Measurements from ENCODE around the gene AJAP1. TPM values are rescaled to one million over a fixed set of nuclear protein-coding genes. Genes with fewer than 3 reads are reported as not detected.

The AJAP1 gene
- polyA plus RNA-seq, 1 of the 3 experiments (the other 2 are of a cell fraction), result not detected

GRCh38 chr1:4674117-4674516 lies 19.7 kb downstream of the AJAP1 start:
- no peaks in the 10 kb centered on the region for H3K27me3 ChIP-seq (ENCODE audit: insufficient read depth)
- H4K20me1 ChIP-seq (ENCODE audit: insufficient read depth), result no peaks in the 10 kb centered on the region
- no peak overlapping the region for H3K27ac ChIP-seq (ENCODE audit: low read depth in 2 of 2, low read length in 1 of 2)
- H3F3A ChIP-seq (replicated peaks; ENCODE audit: insufficient read depth), result no peaks in the 10 kb centered on the region
- H3K9me3 ChIP-seq, result no peaks in the 10 kb centered on the region
- TF ChIP-seq EZH2phosphoT487 (IDR thresholded peaks at IDR 0.05; ENCODE audit: borderline replicate concordance, low read depth) (no peak), SIN3A (IDR thresholded peaks at IDR 0.05; ENCODE audit: borderline replicate concordance, low read depth, low read length) (no peak), TEAD4 (IDR thresholded peaks at IDR 0.05; ENCODE audit: borderline replicate concordance, insufficient read depth) (no peak), USF1 (IDR thresholded peaks at IDR 0.05; ENCODE audit: borderline replicate concordance, low read depth) (no peak)
- no peak for DNase-seq
- H3K79me2 ChIP-seq (ENCODE audit: insufficient read depth), result no peaks in the 10 kb centered on the region
- no peak overlapping the region for H3K9ac ChIP-seq
- H3K4me1 ChIP-seq (ENCODE audit: control insufficient read depth in 1 of 2, insufficient read depth in 2 of 2, low read depth in 1 of 2, low read length in 1 of 2), result no peaks in the 10 kb centered on the region; a peak in 1 of 4 replicates
- 6% methylated on average over 5 of the region's 5 CpGs for WGBS (ENCODE audit: low lambda C conversion rate)
- CTCF ChIA-PET, result interaction anchor here (4.9 kb wide), 1 partner anchor 16 kb away, joined by 31 read pairs; no protein-coding TSS in a partner anchor
- H3K4me2 ChIP-seq, result no peak overlapping the region
- no peaks in the 10 kb centered on the region for H3K36me3 ChIP-seq (replicated peaks in 1 of 2; ENCODE audit: control insufficient read depth in 1 of 2, insufficient read depth in 2 of 2, low read length in 1 of 2)
- no peak overlapping the region for H3K4me3 ChIP-seq (ENCODE audit: low read depth in 2 of 2, low read length in 1 of 2)
- H3K9me2 ChIP-seq, result no peaks in the 10 kb centered on the region
- no peak overlapping the region for H2AFZ ChIP-seq (ENCODE audit: low read depth)
- POLR2A ChIA-PET, result no interaction called here

GRCh38 chr1:4674676-4675075 lies 20.3 kb downstream of the AJAP1 start:
- Histone ChIP-seq H3K27ac (ENCODE audit: low read depth in 2 of 2, low read length in 1 of 2) (no peak overlapping the region), H4K20me1 (ENCODE audit: insufficient read depth) (no peaks in the 10 kb centered on the region), H3K9ac (no peak overlapping the region), H3K4me3 (ENCODE audit: low read depth in 2 of 2, low read length in 1 of 2) (no peak overlapping the region), H3K4me2 (no peak overlapping the region), H2AFZ (ENCODE audit: low read depth) (no peak overlapping the region), H3K27me3 (ENCODE audit: insufficient read depth) (no peaks in the 10 kb centered on the region), H3F3A (replicated peaks; ENCODE audit: insufficient read depth) (no peaks in the 10 kb centered on the region), H3K36me3 (replicated peaks in 1 of 2; ENCODE audit: control insufficient read depth in 1 of 2, insufficient read depth in 2 of 2, low read length in 1 of 2) (no peaks in the 10 kb centered on the region), H3K9me3 (no peaks in the 10 kb centered on the region), H3K9me2 (no peaks in the 10 kb centered on the region), H3K4me1 (ENCODE audit: control insufficient read depth in 1 of 2, insufficient read depth in 2 of 2, low read depth in 1 of 2, low read length in 1 of 2) (no peaks in the 10 kb centered on the region; a peak in 1 of 4 replicates), H3K79me2 (ENCODE audit: insufficient read depth) (no peaks in the 10 kb centered on the region)
- POLR2A ChIA-PET, result no interaction called here
- WGBS (ENCODE audit: low lambda C conversion rate), result 54% methylated on average over 10 of the region's 13 CpGs
- TF ChIP-seq SIN3A (IDR thresholded peaks at IDR 0.05; ENCODE audit: borderline replicate concordance, low read depth, low read length) (no peak), EZH2phosphoT487 (IDR thresholded peaks at IDR 0.05; ENCODE audit: borderline replicate concordance, low read depth) (no peak), RXRA (IDR thresholded peaks at IDR 0.05; ENCODE audit: borderline replicate concordance, low read depth) (no peak), NRF1 (IDR thresholded peaks at IDR 0.05; ENCODE audit: low read depth, low read length) (no peak), TCF12 (IDR thresholded peaks at IDR 0.05) (no peak), YY1 (IDR thresholded peaks at IDR 0.05; ENCODE audit: low read depth) (no peak), PBX3 (IDR thresholded peaks at IDR 0.05) (no peak)
- CTCF ChIA-PET, result interaction anchor here (4.9 kb wide), 1 partner anchor 16 kb away, joined by 31 read pairs; no protein-coding TSS in a partner anchor
- DNase-seq, result no peak

Data from SK-N-SH (cell line).